ENCODE data around the gene CDY2A. TPM values are rescaled to one million over a fixed set of nuclear protein-coding genes. Genes with fewer than 3 reads are reported as not detected.

The CDY2A gene, protein sequence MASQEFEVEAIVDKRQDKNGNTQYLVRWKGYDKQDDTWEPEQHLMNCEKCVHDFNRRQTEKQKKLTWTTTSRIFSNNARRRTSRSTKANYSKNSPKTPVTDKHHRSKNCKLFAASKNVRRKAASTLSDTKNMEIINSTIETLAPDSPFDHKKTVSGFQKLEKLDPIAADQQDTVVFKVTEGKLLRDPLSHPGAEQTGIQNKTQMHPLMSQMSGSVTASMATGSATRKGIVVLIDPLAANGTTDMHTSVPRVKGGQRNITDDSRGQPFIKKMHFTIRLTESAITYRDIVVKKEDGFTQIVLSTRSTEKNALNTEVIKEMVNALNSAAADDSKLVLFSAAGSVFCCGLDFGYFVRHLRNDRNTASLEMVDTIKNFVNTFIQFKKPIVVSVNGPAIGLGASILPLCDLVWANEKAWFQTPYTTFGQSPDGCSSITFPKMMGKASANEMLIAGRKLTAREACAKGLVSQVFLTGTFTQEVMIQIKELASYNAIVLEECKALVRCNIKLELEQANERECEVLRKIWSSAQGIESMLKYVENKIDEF
- not detected in 2 replicates for total RNA-seq

DNA sequence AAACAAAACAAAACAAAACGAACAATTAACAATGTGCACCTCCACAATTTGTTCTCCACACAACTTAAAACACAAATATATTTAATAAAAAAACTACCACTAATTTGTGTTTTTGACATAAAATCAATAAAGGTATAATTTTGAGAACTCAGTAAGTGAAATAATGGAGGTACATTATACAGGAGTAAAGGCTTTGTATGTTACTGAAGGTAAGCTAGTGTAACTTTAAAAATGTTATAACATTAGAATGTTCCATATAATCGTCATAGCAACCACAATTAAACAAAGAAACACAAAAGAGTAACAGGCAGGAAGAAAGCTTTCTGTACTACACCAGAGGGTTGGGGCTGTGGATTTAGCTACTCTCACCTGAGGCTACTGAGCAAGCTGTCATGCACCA lies at the start of gene CDY2A:
CDY2A (plus strand) TSS at position 301 of the 400 bp plus-strand sequence. CDS start 328 bp downstream, outside the sequence.

Other genes with a start within 250 kb of the CDY2A start
- not detected in 2 replicates for gene CDY2B, start 145.6 kb upstream of the CDY2A start, total RNA-seq

Data from nasal cavity respiratory epithelium epithelial cell of viscerocranial mucosa (primary cell).